ENCODE data around the gene PSPH. TPM values are rescaled to one million over a fixed set of nuclear protein-coding genes. Genes with fewer than 3 reads are reported as not detected.

The PSPH gene
- total RNA-seq, 1 experiment from 2014 or later = 69.1 TPM

DNA sequence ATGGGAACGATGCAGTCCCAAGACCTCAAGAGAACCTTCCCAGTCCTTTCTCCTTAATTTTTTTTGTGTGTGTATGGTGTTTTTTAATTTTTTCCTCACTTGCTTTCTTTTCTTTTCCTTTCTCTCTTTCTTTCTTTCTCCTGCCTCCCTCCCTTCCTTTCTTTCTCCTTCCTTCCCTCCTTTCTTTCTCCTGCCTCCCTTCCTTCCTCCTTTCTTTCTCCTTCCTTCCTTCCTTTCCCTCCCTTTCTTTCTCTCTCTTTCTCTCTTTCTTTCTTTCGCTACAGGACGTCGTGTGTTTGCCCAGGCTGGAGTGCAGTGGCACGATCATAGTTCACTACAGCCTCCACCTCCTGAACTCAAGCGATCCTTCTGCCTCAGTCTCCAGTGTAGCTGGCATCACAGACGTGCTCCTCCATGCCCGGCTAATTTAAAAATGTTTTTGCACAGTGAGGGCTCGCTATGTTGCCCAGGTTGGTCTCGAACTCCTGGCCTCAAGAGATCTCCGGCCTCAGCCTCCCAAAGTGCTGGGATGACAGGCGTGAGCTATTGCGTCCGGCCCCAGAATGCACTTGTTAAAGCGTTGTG lies 87.6 kb downstream of the PSPH start:
- no peak for DNase-seq (ENCODE audit: low spot score)
- in situ Hi-C loops (cut with HindIII; ENCODE audit: low sequenced_read_pairs) = no loop called here

- in situ Hi-C loops (cut with HindIII; ENCODE audit: low sequenced_read_pairs) = no loop called here
- DNase-seq (ENCODE audit: low spot score) = no peak
Measured at GRCh38 chr7:55962014-55962413, 89.2 kb downstream of the PSPH start.

Other genes with a start within 250 kb of the PSPH start
- not detected in 2 replicates for gene SEPTIN14, start 188.7 kb downstream of the PSPH start, total RNA-seq (2014; rRNA removed; shearing (Covaris generic))
- gene ZNF713, start 164.0 kb downstream of the PSPH start, total RNA-seq (2014; rRNA removed; shearing (Covaris generic)) = 3.7 and 3.9 TPM in 2 replicates
- gene MRPS17, start 99.6 kb downstream of the PSPH start, total RNA-seq (2014; rRNA removed; shearing (Covaris generic)) = 32.1 and 39.7 TPM in 2 replicates
- 36.2 and 79.2 TPM in 2 replicates for gene NIPSNAP2, start 86.9 kb downstream of the PSPH start, total RNA-seq (2014; rRNA removed; shearing (Covaris generic))
- gene CCT6A, start 321 bp upstream of the PSPH start, total RNA-seq (2014; rRNA removed; shearing (Covaris generic)) = 412 and 507 TPM in 2 replicates
- 145 and 152 TPM in 2 replicates for gene SUMF2, start 12.8 kb upstream of the PSPH start, total RNA-seq (2014; rRNA removed; shearing (Covaris generic))
- not detected in 2 replicates for gene PHKG1, start 41.5 kb upstream of the PSPH start, total RNA-seq (2014; rRNA removed; shearing (Covaris generic))
- 654 and 762 TPM in 2 replicates for gene CHCHD2, start 55.0 kb upstream of the PSPH start, total RNA-seq (2014; rRNA removed; shearing (Covaris generic))
- gene NUPR2, start 65.0 kb upstream of the PSPH start, total RNA-seq (2014; rRNA removed; shearing (Covaris generic)) = not detected in 2 replicates

All from G401 (cell line).